ENCODE results near the gene SPIRE1. TPM values are rescaled to one million over a fixed set of nuclear protein-coding genes. Genes with fewer than 3 reads are reported as not detected.
A peak's percentile ranks its signal among the peaks of the same experiment; 100 is the strongest.

The SPIRE1 gene
- total RNA-seq, 1 experiment from 2014 or later = 16.6 TPM

GRCh38 chr18:12652861-12653401 lies 5.0 kb downstream of the SPIRE1 start:
- Mint-ChIP-seq H3K4me1 (peaks cover 33 to 39% of the 10 kb centered on the region in 2 experiments), H3K9me3 (no peaks in the 10 kb centered on the region; a peak in 1 of 5 replicates), H3K27me3 (ENCODE audit: low read depth) (peaks cover 16% of the 10 kb centered on the region), H3K36me3 (ENCODE audit: insufficient read depth in 1 of 3, low read depth in 3 of 3) (peaks cover 0 to 9% (median 3%) of the 10 kb centered on the region in 3 experiments; a peak in 4 of 7 replicates), H3K27ac (peak overlapping the region in 2 of 3 experiments; percentile 15 to 72; a peak in 2 of 7 replicates), H3K4me3 (no peak overlapping the region; a peak in 1 of 5 replicates)
- H3K4me2 ChIP-seq (ENCODE audit: insufficient read depth, insufficient read length, low read length) = no peak overlapping the region
- no peak overlapping the region for H2BK15ac ChIP-seq (ENCODE audit: low read depth, low read length)
- H3K79me1 ChIP-seq (ENCODE audit: insufficient read depth, low read depth, low read length, poor library complexity, severe bottlenecking) = no peaks in the 10 kb centered on the region
- H3K9ac ChIP-seq (ENCODE audit: extremely low read depth, insufficient read length, low read length) = no peak overlapping the region
- H3K56ac ChIP-seq (ENCODE audit: insufficient read length, low read depth, low read length) = no peak overlapping the region
- H3T11ph ChIP-seq (ENCODE audit: low read length) = no peak overlapping the region
- TF ChIP-seq CTCF (conservative IDR thresholded peaks at IDR 0.05) = no peak
- no peak overlapping the region for H4K91ac ChIP-seq (ENCODE audit: insufficient read length, low read depth, low read length)
- H3K18ac ChIP-seq (ENCODE audit: insufficient read length, low read depth, low read length) = no peak overlapping the region
- H2AFZ ChIP-seq (ENCODE audit: low read length) = no peak overlapping the region
- no peak overlapping the region for H3K14ac ChIP-seq (ENCODE audit: insufficient read depth, low read length)
- no peak overlapping the region for H2BK5ac ChIP-seq (ENCODE audit: insufficient read length, low read length)
- H4K8ac ChIP-seq (replicated peaks; ENCODE audit: insufficient read length, low read depth, low read length) = no peak overlapping the region
- H3K27me3 ChIP-seq (ENCODE audit: insufficient read depth, low read length) = no peaks in the 10 kb centered on the region
- DNase-seq = no peak
- H4K20me1 ChIP-seq (ENCODE audit: control insufficient read depth, insufficient read depth, insufficient read length) = no peaks in the 10 kb centered on the region
- H3K23me2 ChIP-seq (ENCODE audit: insufficient read length, low read depth, low read length, poor library complexity, severe bottlenecking) = peaks cover 4% of the 10 kb centered on the region
- H3K23ac ChIP-seq (ENCODE audit: insufficient read length, low read depth, low read length) = no peak overlapping the region
- no peak overlapping the region for H2BK120ac ChIP-seq (ENCODE audit: low read depth, low read length, poor library complexity, severe bottlenecking)
- no peak overlapping the region for H2BK20ac ChIP-seq (ENCODE audit: low read depth, low read length, poor library complexity, severe bottlenecking)
- H3K79me2 ChIP-seq (ENCODE audit: insufficient read depth, low read length) = no peaks in the 10 kb centered on the region
- peaks cover 3% of the 10 kb centered on the region; the same call in 1 of the 2 replicates for H3K4me1 ChIP-seq (ENCODE audit: insufficient read depth, low read length)
- no peak overlapping the region for H2BK12ac ChIP-seq (ENCODE audit: insufficient read length, low read depth, low read length)
- H3K4ac ChIP-seq (ENCODE audit: low read depth, low read length) = no peak overlapping the region
- no CpG with 5 or more reads among the region's 3 CpGs for WGBS (ENCODE audit: extremely low coverage, insufficient read length, low lambda C conversion rate)
- H2AK5ac ChIP-seq (ENCODE audit: insufficient read length, low read length) = no peak overlapping the region
- no peak overlapping the region for H3K27ac ChIP-seq (ENCODE audit: insufficient read length, low read depth, low read length)
- H3K9me3 ChIP-seq (ENCODE audit: control insufficient read depth, low read depth, low read length) = no peaks in the 10 kb centered on the region
- no peak overlapping the region for H4K5ac ChIP-seq (ENCODE audit: insufficient read length, low read depth, low read length)

Measured in H9 (cell line).